ENCODE results near the gene TLN1. TPM values are rescaled to one million over a fixed set of nuclear protein-coding genes. Genes with fewer than 3 reads are reported as not detected.

TLN1 gene
- total and polyA plus RNA-seq, 2 experiments from 2014 or later = 21.5 to 120 TPM

- TF ChIP-seq ZNF462 (CRISPR knock-in tag; IDR thresholded peaks at IDR 0.05) = no peak
- TF ChIP-seq CREB1 (CRISPR knock-in tag; IDR thresholded peaks at IDR 0.05; ENCODE audit: low read depth) = no peak
- TF ChIP-seq NANOG (IDR thresholded peaks at IDR 0.05; ENCODE audit: borderline replicate concordance) = no peak
- TF ChIP-seq STAT1 (IDR thresholded peaks at IDR 0.05; ENCODE audit: unreplicated experiment) = no peak
- TF ChIP-seq ETS1 (IDR thresholded peaks at IDR 0.05) = no peak
These were observed 43.1 kb upstream of the TLN1 start (continued) for GRCh38 chr9:35774907-35775635.

- peaks cover 3% of the 10 kb centered on the region; the same call in 1 of the 2 replicates for H4K20me1 ChIP-seq (replicated peaks; ENCODE audit: insufficient read depth)
- Mint-ChIP-seq H3K4me3 (no peak overlapping the region), H3K9me3 (no peaks in the 10 kb centered on the region), H3K27me3 (ENCODE audit: insufficient read depth, low read depth, poor library complexity) (no peaks in the 10 kb centered on the region), H3K36me3 (ENCODE audit: low read depth) (no peaks in the 10 kb centered on the region), H3K27ac (no peak overlapping the region), H3K4me1 (peaks cover 16% of the 10 kb centered on the region)
- H3K4me2 ChIP-seq = no peak overlapping the region
- H3K27ac ChIP-seq (ENCODE audit: low read depth) = no peak overlapping the region
- H3F3A ChIP-seq (replicated peaks; ENCODE audit: low read depth) = 0 out of 2 replicates have a peak, but pooled peaks cover 4% of the 10 kb centered on the region
- no peaks in the 10 kb centered on the region; the same call in 1 of the 2 replicates for H3K79me2 ChIP-seq (replicated peaks; ENCODE audit: insufficient read depth)
- no peak overlapping the region for H2AFZ ChIP-seq
- H3K4me3 ChIP-seq = no peak overlapping the region
- H3K27me3 ChIP-seq (ENCODE audit: insufficient read depth) = no peaks in the 10 kb centered on the region
- peaks cover 16% of the 10 kb centered on the region for H3K4me1 ChIP-seq (ENCODE audit: insufficient read depth)
- no peak for TF ChIP-seq ZNF114 (CRISPR knock-in tag; IDR thresholded peaks at IDR 0.05)
- TF ChIP-seq EZH2 (IDR thresholded peaks at IDR 0.05; ENCODE audit: low read depth, unreplicated experiment) = no peak
- TF ChIP-seq CTCF (conservative IDR thresholded peaks at IDR 0.05; ENCODE audit: low read depth in 2 of 2) = no peak
- TF ChIP-seq ZNF331 (CRISPR knock-in tag; IDR thresholded peaks at IDR 0.05; ENCODE audit: low read depth) = no peak
- no peak for TF ChIP-seq POLR2AphosphoS5 (IDR thresholded peaks at IDR 0.05; ENCODE audit: low read depth)
- TF ChIP-seq NANOG (IDR thresholded peaks at IDR 0.05; ENCODE audit: borderline replicate concordance) = no peak
- DNase-seq (ENCODE audit: low spot score) = no peak
- no peaks in the 10 kb centered on the region for H3K9me2 ChIP-seq (ENCODE audit: insufficient read depth)
- no peak for ATAC-seq
- no peaks in the 10 kb centered on the region for H3K36me3 ChIP-seq (ENCODE audit: insufficient read depth)
These were observed 39.9 kb upstream of the TLN1 start for GRCh38 chr9:35771943-35772342.
